Astrocyte of the spinal cord (primary cell): ENCODE results near the gene C6orf120.

ENCODE experiments used
- DNase-seq: peaks from one replicate; pipeline ENCODE4 v3.0.0; 2011; ENCODE audit warnings: low read depth, low spot score
- H3K4me3 ChIP-seq: 2 replicates; pipeline ENCODE4 v1.5.1; 2011; ENCODE audit warnings: low read depth, mild to moderate bottlenecking, low read length, moderate library complexity
- CTCF ChIP-seq: IDR thresholded peaks from 2 replicates; pipeline ENCODE4 v1.5.1; 2012; ENCODE audit warnings: low read depth, mild to moderate bottlenecking, low read length, inconsistent platforms
- in situ Hi-C: cut with HindIII; loops from 2 replicates; pipeline ENCODE4 v1.10.0; 2017; ENCODE audit warnings: low sequenced_read_pairs

Gene C6orf120

GRCh38 chr6:169726049-169726400, 24.1 kb downstream of the C6orf120 start:
- no peak for TF ChIP-seq CTCF
- DNase-seq, result no peak
- in situ Hi-C loops, result no loop called here
- no peak overlapping the region for H3K4me3 ChIP-seq

GRCh38 chr6:169726963-169727362, 25.0 kb downstream of the C6orf120 start:
- in situ Hi-C loops, result no loop called here
- TF ChIP-seq CTCF, result no peak
- H3K4me3 ChIP-seq, result no peak overlapping the region
- no peak for DNase-seq

- in situ Hi-C loops, result no loop called here
- TF ChIP-seq CTCF, result no peak
- DNase-seq, result no peak
- no peak overlapping the region for H3K4me3 ChIP-seq
Measured at GRCh38 chr6:169729961-169730360, 28.0 kb downstream of the C6orf120 start.

GRCh38 chr6:169738204-169738975, 36.5 kb downstream of the C6orf120 start:
- TF ChIP-seq CTCF, result no peak
- in situ Hi-C loops, result no loop called here

GRCh38 chr6:169738976-169739529, 37.1 kb downstream of the C6orf120 start:
- no peak for TF ChIP-seq CTCF
- DNase-seq, result no peak
- in situ Hi-C loops, result no loop called here

More at GRCh38 chr6:169738204-169738975, 36.5 kb downstream of the C6orf120 start:
- DNase-seq, result no peak
- H3K4me3 ChIP-seq, result no peak overlapping the region

GRCh38 chr6:169741344-169741743, 39.4 kb downstream of the C6orf120 start:
- no peak for TF ChIP-seq CTCF
- in situ Hi-C loops, result no loop called here

More at GRCh38 chr6:169738976-169739529, 37.1 kb downstream of the C6orf120 start:
- no peak overlapping the region for H3K4me3 ChIP-seq

More at GRCh38 chr6:169741344-169741743, 39.4 kb downstream of the C6orf120 start:
- DNase-seq, result no peak
- no peak overlapping the region for H3K4me3 ChIP-seq
